CD8-positive, alpha-beta memory T cell (primary cell): ENCODE data around the gene CIP2A. TPM values are rescaled to one million over a fixed set of nuclear protein-coding genes. Genes with fewer than 3 reads are reported as not detected.

Experiments
- polyA plus RNA-seq: library from polyadenylated mRNA; unstranded; fragments of 300-500 nt; fragmentation: Illumina TruSeq; gene quantifications from one replicate; pipeline ENCODE4 v1.2.3, GENCODE V29; 2021
- total RNA-seq, 2 experiments: library from RNA; stranded (reverse); gene quantifications; one replicate each; pipeline ENCODE4 v1.2.3, GENCODE V29; 2021

CIP2A gene
- total and polyA plus RNA-seq, 3 experiments from 2014 or later, result 3.5 to 42.6 (median 41.7) TPM

Other genes with a start within 250 kb of the CIP2A start
- under 1 TPM; 0.11 to 0.18 TPM for gene MYH15, start 78.8 kb downstream of the CIP2A start, total RNA-seq
- not detected for gene MYH15, start 78.8 kb downstream of the CIP2A start, polyA plus RNA-seq
- gene DZIP3, start 284 bp upstream of the CIP2A start, total RNA-seq, result 10 to 100 TPM in 1 of 2 experiments, 1 to 10 TPM in 1; 8.6 to 10.5 TPM
- 14.3 TPM for gene DZIP3, start 284 bp upstream of the CIP2A start, polyA plus RNA-seq
- not detected for gene RETNLB, start 168.0 kb upstream of the CIP2A start, total RNA-seq
- gene RETNLB, start 168.0 kb upstream of the CIP2A start, polyA plus RNA-seq, result not detected
- gene TRAT1, start 233.3 kb upstream of the CIP2A start, total RNA-seq, result 10 to 100 TPM; 27.2 to 29.1 TPM
- gene TRAT1, start 233.3 kb upstream of the CIP2A start, polyA plus RNA-seq, result 120 TPM